DND-41 (cell line): ENCODE data around the gene SLC2A14.
"Not testable (repeated sequence)": the region's sequence is repeated elsewhere in the genome, so short reads cannot be mapped to it uniquely, and the experiment has no call there.

ENCODE experiments used
- CTCF ChIP-seq: IDR thresholded peaks from 2 replicates; pipeline ENCODE4 v1.5.1; 2012; ENCODE audit warnings: borderline replicate concordance, low read length, moderate library complexity, mild to moderate bottlenecking; ENCODE audit not compliant: poor library complexity, severe bottlenecking; ENCODE audit errors: extremely low read depth
- EZH2 ChIP-seq: IDR thresholded peaks from 3 replicates; pipeline ENCODE4 v1.6.1; 2012; ENCODE audit warnings: borderline replicate concordance, low read depth, mild to moderate bottlenecking, moderate library complexity, low read length, inconsistent platforms; ENCODE audit not compliant: severe bottlenecking

- not testable (repeated sequence) for TF ChIP-seq CTCF, EZH2
Measured at GRCh38 chr12:7906303-7906702, 33.6 kb upstream of the SLC2A14 start.
